Activated CD8-positive, alpha-beta memory T cell treated with anti-CD3 and anti-CD28 coated beads for 4 hours (primary cell): Measurements from ENCODE around the gene TTC24.
"Not testable (repeated sequence)": the region's sequence is repeated elsewhere in the genome, so short reads cannot be mapped to it uniquely, and the experiment has no call there.

Experiments
- DNase-seq, 2 donors: peaks; one replicate each; pipeline ENCODE4 v3.0.0-alpha.2; 2020; ENCODE audit warnings: low read depth in 2 of 2

The TTC24 gene

GRCh38 chr1:156586892-156587477 lies 7.5 kb downstream of the TTC24 start:
- DNase-seq, result no peak

- DNase-seq, result not testable (repeated sequence)
Measured at GRCh38 chr1:156587927-156588326, 8.4 kb downstream of the TTC24 start.

GRCh38 chr1:156589546-156589945 lies 10.0 kb downstream of the TTC24 start:
- no peak for DNase-seq

DNA sequence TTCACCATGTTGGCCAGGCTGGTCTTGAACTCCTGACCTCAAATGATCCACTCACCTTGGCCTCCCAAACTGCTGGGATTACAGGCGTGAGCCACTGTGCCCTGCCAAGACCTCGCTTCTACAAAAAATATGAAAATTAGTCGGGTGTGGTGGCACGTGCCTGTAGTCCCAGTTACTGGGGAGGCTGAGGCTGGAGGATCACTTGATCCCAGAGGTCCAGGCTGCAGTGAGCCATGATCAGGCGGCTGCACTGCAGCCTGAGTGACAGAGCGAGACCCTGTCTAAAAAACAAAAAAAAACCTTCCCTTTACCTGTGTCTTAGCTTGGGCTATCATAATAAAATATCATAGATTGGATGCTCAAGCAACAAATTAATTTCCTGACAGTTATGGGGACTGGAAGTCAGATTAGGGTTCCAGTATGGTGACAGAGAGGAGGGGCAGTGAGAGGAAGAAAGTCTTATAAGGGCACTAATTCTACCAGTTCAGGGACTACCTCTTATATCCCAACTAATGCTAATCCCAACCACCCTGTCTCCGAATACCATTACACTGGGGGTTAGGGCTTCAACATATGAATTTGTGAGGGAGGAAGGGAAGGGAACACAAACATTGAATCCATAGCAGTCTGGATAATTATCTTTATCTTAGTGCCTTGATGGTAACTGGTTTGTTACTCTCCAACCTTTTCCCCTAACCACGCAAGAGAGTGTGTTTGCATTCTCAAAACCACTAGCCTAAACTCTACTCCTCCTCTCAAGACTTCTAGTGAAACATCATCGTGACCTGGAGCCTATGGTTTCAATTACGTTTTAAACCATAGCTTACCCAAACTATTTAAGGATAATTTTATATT lies 11.0 kb downstream of the TTC24 start:
- DNase-seq, result no peak

GRCh38 chr1:156591181-156591431 lies 11.6 kb downstream of the TTC24 start:
- no peak for DNase-seq

DNA sequence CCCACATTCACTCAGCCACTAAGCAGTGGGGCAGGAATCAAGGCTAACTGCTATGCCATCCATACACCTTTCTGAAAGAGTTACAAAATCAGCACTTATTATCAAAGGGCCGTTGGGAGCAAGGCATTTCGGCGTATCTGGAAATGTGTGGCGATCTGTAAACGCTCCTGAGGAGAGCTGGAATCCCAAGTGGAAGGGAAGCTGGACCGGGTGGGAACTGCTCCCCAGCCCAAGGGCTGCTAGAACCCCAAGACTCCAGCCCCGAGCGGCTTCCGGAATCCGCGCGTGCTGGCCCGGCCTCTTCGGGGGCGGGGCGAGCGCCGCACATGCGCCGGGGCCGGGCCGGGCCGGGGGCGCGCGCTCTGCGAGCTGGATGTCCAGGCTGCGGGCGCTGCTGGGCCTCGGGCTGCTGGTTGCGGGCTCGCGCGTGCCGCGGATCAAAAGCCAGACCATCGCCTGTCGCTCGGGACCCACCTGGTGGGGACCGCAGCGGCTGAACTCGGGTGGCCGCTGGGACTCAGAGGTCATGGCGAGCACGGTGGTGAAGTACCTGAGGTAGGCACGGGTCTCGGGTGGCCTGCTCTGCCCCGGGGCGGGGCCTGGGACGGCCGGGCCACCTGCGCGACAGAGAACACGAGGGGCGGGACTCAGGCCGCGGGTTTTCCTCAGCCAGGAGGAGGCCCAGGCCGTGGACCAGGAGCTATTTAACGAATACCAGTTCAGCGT lies 12.1 kb downstream of the TTC24 start, which contains the start of gene NAXE:
Gene NAXE (plus strand): TSS at position 345 of the 726 bp plus-strand sequence. CDS start 29 bp downstream, at position 374.
- peak in 1 of 2 donors; percentile 37 for DNase-seq

GRCh38 chr1:156592158-156592909 lies 12.8 kb downstream of the TTC24 start:
- no peak for DNase-seq

GRCh38 chr1:156592910-156593660 lies 13.6 kb downstream of the TTC24 start:
- no peak for DNase-seq

- DNase-seq, result no peak
Measured at GRCh38 chr1:156593661-156593989, 14.1 kb downstream of the TTC24 start.

DNA sequence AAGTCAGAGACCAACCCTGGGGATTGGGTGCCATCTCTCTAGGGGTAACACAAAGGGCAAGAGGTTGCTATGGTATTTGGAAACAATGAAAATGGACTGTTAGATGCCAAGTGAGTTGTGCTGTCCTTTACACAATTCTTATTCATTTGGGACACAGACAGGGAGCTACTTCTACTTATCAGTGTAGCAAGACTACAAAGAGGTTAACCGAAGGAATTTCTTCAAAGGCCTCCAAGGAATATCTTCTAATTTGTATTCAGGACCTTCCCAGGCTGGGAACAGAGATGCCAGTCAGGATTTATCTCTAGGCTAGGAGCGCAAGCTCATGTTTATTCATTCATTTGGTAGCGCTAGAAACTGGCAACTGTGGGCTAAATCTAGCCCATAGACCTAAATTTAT lies 14.7 kb downstream of the TTC24 start:
- DNase-seq, result no peak

GRCh38 chr1:156595016-156595415 lies 15.5 kb downstream of the TTC24 start:
- no peak for DNase-seq

GRCh38 chr1:156596426-156596825 lies 16.9 kb downstream of the TTC24 start:
- DNase-seq, result no peak

DNA sequence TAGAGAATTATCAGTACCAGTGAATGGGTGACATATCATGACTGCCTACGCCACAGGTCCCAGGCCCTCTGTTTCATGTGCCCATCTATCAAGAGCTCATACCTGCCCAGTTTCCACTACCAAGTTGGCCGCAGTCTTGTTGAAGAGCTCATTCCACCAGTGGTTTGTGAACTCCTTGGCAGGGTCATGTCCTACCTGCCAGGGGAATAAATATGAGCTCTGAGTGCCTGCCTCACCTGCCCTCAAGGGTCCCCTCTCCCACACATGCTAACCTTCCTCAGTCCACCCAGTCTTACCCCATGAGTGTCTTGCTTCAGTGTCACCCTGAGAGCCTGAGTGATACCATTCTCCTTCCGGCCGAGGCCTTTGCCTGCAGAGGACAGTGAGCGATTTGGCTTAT lies 18.6 kb downstream of the TTC24 start:
- DNase-seq, result no peak

DNA sequence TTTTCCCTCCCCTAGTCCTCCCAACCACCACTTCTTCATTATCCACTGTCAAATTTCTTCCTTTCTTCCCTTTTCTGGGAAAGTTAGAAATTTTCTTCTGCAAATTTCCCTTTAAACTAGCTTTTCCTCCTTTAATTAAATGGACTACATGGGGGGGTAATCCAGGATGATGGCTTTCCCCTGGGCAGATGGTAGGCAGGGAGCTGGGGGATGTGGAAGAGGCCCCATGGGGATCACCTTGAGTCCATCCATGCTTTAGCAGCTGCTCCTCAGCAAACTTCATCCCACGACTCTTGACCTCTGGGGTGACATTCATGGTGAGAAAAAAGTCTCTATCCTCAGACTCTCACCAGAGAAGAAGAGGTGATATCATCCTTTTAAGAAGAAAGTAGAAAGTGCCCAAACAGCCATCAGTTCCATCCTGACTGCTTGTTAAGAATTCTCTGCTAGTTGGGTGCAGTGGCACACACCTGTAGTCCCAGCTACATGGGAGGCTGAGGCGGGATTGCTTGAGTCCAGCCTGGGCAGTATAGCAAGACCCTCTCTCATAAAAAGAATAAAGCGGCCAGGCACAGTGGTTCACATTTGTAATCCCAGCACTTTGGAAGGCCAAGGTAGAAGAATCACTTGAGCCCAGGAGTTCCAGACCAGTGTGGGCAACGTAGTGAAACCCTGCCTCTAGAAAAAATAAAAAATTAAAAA lies 19.4 kb downstream of the TTC24 start:
- DNase-seq, result no peak

DNA sequence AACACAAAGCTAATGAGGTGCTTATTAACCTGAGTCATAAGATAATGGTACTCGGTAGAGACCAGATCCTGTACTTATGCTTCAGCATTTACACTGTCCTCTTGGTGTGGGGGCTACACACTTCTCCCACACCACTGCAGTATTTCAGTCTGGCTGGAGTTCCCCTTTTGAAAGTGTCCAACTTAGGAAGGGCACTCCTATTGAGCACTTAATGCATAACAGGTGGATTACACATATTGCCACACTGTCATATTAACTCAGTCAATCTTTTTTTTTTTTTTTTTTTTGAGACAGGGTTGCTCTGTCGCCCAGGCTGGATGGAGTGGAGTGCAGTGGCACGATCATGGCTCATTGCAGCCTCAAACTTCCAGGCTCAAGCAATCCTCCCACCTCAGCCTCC lies 20.3 kb downstream of the TTC24 start:
- no peak for DNase-seq

- no peak for DNase-seq
Measured at GRCh38 chr1:156600733-156601121, 21.2 kb downstream of the TTC24 start.

- DNase-seq, result peak; percentile 50 to 67
Measured at GRCh38 chr1:156601122-156601830, 21.8 kb downstream of the TTC24 start, which contains the start of gene GPATCH4. Gene GPATCH4 (minus strand): TSS chr1:156601479.

GRCh38 chr1:156601892-156602291 lies 22.4 kb downstream of the TTC24 start:
- no peak for DNase-seq

DNA sequence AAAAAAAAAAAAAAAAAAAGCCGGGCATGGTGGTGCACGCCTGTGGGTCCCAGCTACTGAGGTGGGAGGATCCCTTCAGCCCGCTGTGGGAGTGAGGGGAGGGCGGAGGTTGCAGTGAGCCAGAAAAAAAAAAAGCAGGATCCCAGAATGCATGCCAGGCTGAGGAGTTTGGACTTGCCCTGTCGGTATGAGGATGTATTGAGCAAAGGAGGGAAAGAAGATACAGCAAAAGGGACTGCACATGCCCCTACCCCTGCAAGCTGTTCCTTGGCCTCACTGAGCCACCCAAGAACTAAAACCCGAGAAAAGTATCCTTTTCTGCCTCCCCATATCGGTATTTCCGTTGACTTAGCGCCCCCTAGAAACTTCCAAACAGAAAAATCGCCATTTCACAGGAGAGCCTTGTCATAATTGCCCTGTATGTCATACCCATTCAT lies 23.1 kb downstream of the TTC24 start:
- DNase-seq, result no peak

DNA sequence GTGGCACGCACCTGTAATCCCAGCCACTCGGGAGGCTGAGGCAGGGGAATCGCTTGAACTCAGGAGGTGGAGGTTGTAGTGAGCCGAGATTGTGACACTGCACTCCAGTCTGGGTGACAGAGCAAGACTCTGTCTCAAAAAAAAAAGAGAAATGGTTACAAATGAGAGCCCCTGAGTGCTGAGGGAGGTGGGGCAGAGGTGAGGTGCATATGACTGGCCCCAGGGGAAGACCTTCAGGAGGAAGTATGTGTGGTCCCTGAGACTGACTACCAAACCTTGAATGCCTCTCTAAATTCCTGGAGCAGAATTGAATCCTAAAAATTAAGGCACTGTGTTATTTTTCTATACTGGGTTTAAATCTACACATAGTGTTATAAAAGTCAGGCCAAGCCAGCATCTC lies 27.8 kb downstream of the TTC24 start:
- not testable (repeated sequence) for DNase-seq
